ENCODE data around the gene RNF5. TPM values are rescaled to one million over a fixed set of nuclear protein-coding genes. Genes with fewer than 3 reads are reported as not detected.
"Not testable (repeated sequence)": the region's sequence is repeated elsewhere in the genome, so short reads cannot be mapped to it uniquely, and the experiment has no call there.

Gene RNF5
- total RNA-seq, 1 experiment from 2014 or later, result 85.4 TPM

DNA sequence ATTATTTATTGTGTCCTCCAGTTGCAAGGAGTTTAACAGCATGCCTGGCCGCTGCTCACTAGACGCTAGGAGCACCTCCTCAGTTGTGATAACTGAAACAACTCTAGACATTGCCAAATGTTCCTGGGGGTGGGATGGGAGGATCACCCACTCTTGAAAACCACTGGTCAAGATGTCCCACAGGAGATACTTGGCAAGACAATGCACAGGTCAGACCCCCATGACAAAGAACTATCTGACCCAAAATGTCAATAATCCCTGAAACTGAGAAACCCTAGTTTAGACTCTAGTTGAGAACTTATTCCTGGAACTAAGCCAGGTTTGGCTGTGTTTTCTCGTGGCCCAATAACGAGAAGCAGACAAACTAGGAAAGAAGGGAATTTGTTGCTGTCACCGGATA is 38.6 kb upstream of the RNF5 start:
- H3K36me3 Mint-ChIP-seq (ENCODE audit: insufficient read depth, unreplicated experiment), result no peaks in the 10 kb centered on the region
- TF ChIP-seq, protein P1, sequence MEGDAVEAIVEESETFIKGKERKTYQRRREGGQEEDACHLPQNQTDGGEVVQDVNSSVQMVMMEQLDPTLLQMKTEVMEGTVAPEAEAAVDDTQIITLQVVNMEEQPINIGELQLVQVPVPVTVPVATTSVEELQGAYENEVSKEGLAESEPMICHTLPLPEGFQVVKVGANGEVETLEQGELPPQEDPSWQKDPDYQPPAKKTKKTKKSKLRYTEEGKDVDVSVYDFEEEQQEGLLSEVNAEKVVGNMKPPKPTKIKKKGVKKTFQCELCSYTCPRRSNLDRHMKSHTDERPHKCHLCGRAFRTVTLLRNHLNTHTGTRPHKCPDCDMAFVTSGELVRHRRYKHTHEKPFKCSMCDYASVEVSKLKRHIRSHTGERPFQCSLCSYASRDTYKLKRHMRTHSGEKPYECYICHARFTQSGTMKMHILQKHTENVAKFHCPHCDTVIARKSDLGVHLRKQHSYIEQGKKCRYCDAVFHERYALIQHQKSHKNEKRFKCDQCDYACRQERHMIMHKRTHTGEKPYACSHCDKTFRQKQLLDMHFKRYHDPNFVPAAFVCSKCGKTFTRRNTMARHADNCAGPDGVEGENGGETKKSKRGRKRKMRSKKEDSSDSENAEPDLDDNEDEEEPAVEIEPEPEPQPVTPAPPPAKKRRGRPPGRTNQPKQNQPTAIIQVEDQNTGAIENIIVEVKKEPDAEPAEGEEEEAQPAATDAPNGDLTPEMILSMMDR (IDR thresholded peaks at IDR 0.05; ENCODE audit: unreplicated experiment), result no peak
- H3K4me3 Mint-ChIP-seq (ENCODE audit: low read depth, unreplicated experiment), result no peak overlapping the region
- intact Hi-C loops (cut with micrococcal nuclease; ENCODE audit: unreplicated experiment), result no loop called here
- no peaks in the 10 kb centered on the region for H3K9me3 Mint-ChIP-seq (ENCODE audit: low read depth, unreplicated experiment)
- H3K27ac Mint-ChIP-seq (ENCODE audit: unreplicated experiment), result no peak overlapping the region
- BruUV-seq (replicated peaks), result no TSS peak
- no peaks in the 10 kb centered on the region for H3K4me1 Mint-ChIP-seq (ENCODE audit: low read depth, unreplicated experiment)
- H3K27me3 Mint-ChIP-seq (ENCODE audit: unreplicated experiment), result peaks cover 44% of the 10 kb centered on the region
- CTCF ChIA-PET, result interaction anchor here (0.8 kb wide), 1 partner anchor 39 kb away, joined by 4 read pairs; no protein-coding TSS in a partner anchor
- DNase-seq, result no peak

DNA sequence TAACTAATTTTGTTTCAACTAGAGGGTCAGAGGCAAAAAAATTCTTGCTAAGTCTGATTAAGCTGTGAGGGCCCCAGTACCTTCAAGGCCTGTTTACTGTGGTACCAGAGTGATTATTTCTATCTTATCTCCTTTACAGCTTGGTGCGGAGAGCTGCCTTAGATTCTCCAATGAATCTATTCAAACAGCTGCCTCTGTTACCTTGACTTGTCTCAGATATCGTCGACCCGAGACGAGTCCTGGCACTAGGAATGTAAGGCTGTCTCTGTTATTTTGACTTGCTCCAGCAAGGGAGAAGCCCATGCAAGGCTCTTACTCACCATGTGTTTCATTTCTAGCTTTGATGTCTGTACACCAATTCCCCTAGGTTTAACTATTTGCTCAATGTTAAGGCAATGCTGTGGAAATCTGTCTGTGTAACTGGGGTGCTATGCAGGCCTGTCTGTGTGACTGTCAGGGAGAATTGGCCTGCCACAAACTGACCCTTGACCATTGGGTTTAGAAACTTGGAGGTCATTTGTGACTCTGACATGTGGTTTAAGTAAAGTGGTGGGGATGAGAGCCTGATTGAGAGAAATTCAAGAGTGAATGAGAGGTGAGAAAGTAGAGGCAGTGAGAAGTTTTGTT is 37.7 kb upstream of the RNF5 start:
- no peak overlapping the region for H3K27ac Mint-ChIP-seq (ENCODE audit: unreplicated experiment)
- peaks cover under 1% of the 10 kb centered on the region for H3K4me1 Mint-ChIP-seq (ENCODE audit: low read depth, unreplicated experiment)
- intact Hi-C loops (cut with micrococcal nuclease; ENCODE audit: unreplicated experiment), result no loop called here
- no peaks in the 10 kb centered on the region for H3K36me3 Mint-ChIP-seq (ENCODE audit: insufficient read depth, unreplicated experiment)
- DNase-seq, result no peak
- TF ChIP-seq, protein P1 (IDR thresholded peaks at IDR 0.05; ENCODE audit: unreplicated experiment), result no peak
- no peak overlapping the region for H3K4me3 Mint-ChIP-seq (ENCODE audit: low read depth, unreplicated experiment)
- H3K27me3 Mint-ChIP-seq (ENCODE audit: unreplicated experiment), result peaks cover 36% of the 10 kb centered on the region
- CTCF ChIA-PET, result interaction anchor here (0.6 kb wide), 1 partner anchor 18 kb away, joined by 4 read pairs; no protein-coding TSS in a partner anchor
- BruUV-seq (replicated peaks), result no TSS peak
- no peaks in the 10 kb centered on the region for H3K9me3 Mint-ChIP-seq (ENCODE audit: low read depth, unreplicated experiment)

DNA sequence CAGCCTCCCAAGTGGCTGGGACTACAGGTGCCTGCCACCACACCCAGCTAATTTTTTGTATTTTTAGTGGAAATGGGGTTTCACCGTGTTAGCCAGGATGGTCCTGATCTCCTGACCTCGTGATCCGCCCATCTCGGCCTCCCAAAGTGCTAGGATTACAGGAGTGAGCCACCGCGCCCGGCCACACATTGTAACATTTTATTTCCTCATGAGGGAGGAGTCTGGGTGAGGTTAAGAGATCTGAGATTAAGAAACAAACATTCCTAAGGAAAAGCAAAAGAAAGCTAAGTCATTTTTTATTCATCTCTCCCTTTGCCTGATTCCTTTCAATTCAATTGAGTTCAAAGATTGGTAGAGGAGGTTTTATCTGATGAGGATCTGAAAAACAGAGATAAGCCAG is 34.0 kb upstream of the RNF5 start:
- BruUV-seq (replicated peaks); H3K36me3 Mint-ChIP-seq (ENCODE audit: insufficient read depth, unreplicated experiment); H3K9me3 Mint-ChIP-seq (ENCODE audit: low read depth, unreplicated experiment); DNase-seq; intact Hi-C loops (cut with micrococcal nuclease; ENCODE audit: unreplicated experiment); H3K4me3 Mint-ChIP-seq (ENCODE audit: low read depth, unreplicated experiment); H3K27ac Mint-ChIP-seq (ENCODE audit: unreplicated experiment): not testable (repeated sequence)
- CTCF ChIA-PET, result interaction anchor here (0.8 to 1.1 kb wide), 3 partner anchors 14 to 33 kb away, joined by 3 to 4 read pairs (median 3); partner anchors contain the start of gene FKBPL
- Mint-ChIP-seq H3K27me3 (ENCODE audit: unreplicated experiment) (peaks cover 21% of the 10 kb centered on the region), H3K4me1 (ENCODE audit: low read depth, unreplicated experiment) (peaks cover 15% of the 10 kb centered on the region)

DNA sequence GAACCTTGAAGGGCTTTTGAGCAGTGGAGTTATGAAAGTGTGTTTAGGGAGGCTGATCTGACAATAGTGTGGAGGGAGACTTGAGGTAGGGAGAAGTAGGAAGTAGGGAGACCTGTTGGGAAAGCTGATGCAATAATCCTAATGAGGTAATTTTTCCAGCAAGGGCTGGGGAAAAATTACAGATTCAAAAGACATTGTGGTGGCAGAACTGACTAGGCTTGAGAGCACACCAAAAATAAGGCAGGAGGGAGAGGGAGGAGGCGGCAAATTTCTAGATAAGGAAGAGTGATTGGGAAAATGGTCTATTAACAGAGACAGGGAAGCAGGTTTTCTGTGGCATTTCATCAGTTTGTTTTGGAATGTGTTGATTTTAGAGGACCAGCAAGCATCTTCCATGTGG is 31.9 kb upstream of the RNF5 start:
- BruUV-seq (replicated peaks), result no TSS peak
- TF ChIP-seq, protein P1 (IDR thresholded peaks at IDR 0.05; ENCODE audit: unreplicated experiment), result no peak
- no peak for DNase-seq
- Mint-ChIP-seq H3K4me1 (ENCODE audit: low read depth, unreplicated experiment) (peaks cover 15% of the 10 kb centered on the region), H3K36me3 (ENCODE audit: insufficient read depth, unreplicated experiment) (no peaks in the 10 kb centered on the region), H3K9me3 (ENCODE audit: low read depth, unreplicated experiment) (peaks cover 2% of the 10 kb centered on the region), H3K27me3 (ENCODE audit: unreplicated experiment) (peaks cover 14% of the 10 kb centered on the region), H3K4me3 (ENCODE audit: low read depth, unreplicated experiment) (no peak overlapping the region), H3K27ac (ENCODE audit: unreplicated experiment) (peak overlapping the region; percentile 34)
- CTCF ChIA-PET, result interaction anchor here (0.7 kb wide), 1 partner anchor 724 kb away, joined by 3 read pairs; no protein-coding TSS in a partner anchor
- intact Hi-C loops (cut with micrococcal nuclease; ENCODE audit: unreplicated experiment), result no loop called here

DNA sequence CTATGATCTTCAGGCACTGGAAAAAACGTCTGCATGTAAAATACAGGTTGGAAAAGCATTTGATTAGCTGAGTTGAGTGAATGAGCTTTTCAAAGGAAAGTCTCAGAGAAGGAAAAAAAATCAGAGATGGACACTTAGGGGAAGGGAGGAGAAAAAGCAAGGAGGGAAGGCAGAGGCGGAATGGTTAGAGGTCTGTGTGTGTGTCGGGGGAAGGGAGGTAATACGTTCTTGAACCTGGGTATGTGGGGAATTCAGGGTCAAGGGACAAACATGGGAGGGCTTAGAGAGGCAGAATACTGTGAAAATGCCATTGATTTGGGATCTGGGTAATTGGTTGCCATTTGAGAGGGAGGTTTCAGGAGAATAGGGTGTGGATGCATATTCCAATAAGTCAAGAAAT is 31.5 kb upstream of the RNF5 start:
- CTCF ChIA-PET, result interaction anchor here (0.7 kb wide), 1 partner anchor 724 kb away, joined by 3 read pairs; no protein-coding TSS in a partner anchor
- H3K27me3 Mint-ChIP-seq (ENCODE audit: unreplicated experiment), result peaks cover 10% of the 10 kb centered on the region
- H3K36me3 Mint-ChIP-seq (ENCODE audit: insufficient read depth, unreplicated experiment), result no peaks in the 10 kb centered on the region
- intact Hi-C loops (cut with micrococcal nuclease; ENCODE audit: unreplicated experiment), result no loop called here
- peaks cover 2% of the 10 kb centered on the region for H3K9me3 Mint-ChIP-seq (ENCODE audit: low read depth, unreplicated experiment)
- peak overlapping the region; percentile 34 for H3K27ac Mint-ChIP-seq (ENCODE audit: unreplicated experiment)
- no TSS peak for BruUV-seq (replicated peaks)
- peaks cover 15% of the 10 kb centered on the region for H3K4me1 Mint-ChIP-seq (ENCODE audit: low read depth, unreplicated experiment)
- DNase-seq, result no peak
- H3K4me3 Mint-ChIP-seq (ENCODE audit: low read depth, unreplicated experiment), result no peak overlapping the region
- TF ChIP-seq, protein P1 (IDR thresholded peaks at IDR 0.05; ENCODE audit: unreplicated experiment), result no peak

Measured in Calu3 (cell line).